Naive thymus-derived CD8-positive, alpha-beta T cell (primary cell): ENCODE data around the gene RBM28. TPM values are rescaled to one million over a fixed set of nuclear protein-coding genes. Genes with fewer than 3 reads are reported as not detected.

ENCODE experiments used
- ATAC-seq, 2 donors: fragments of 150-1000 bp; cut with Tn5 transposase in 1 of 2; sonication (Bioruptor Pico), chemical (Tn5 transposase) in 1 of 2; 1 replicate in 1 of 2; 2 replicates in 1 of 2; pipeline ENCODE4 v1.10.0; 2021; ENCODE audit warnings: mild to moderate bottlenecking in 2 of 2, moderate library complexity in 2 of 2
- POLR2A ChIA-PET: fragments of 350-600 bp; sonication (Branson Sonifier 250); formaldehyde crosslinking; loops from one replicate; lab custom pipeline; 2021; ENCODE audit warnings: antibody characterized with exemption; lab: Charles Lee
- DNase-seq, 10 donors: peaks; one replicate each; pipeline versions ENCODE4 v3.0.0 to v3.0.0-alpha.2; 2020 to 2022
- H3K27ac Mint-ChIP-seq, 10 donors: one replicate each; pipeline ENCODE4 v1.8.0; 2020 to 2022; ENCODE audit warnings: mild to moderate bottlenecking in 10 of 10, mixed read lengths in 10 of 10, moderate library complexity in 4 of 10, inconsistent platforms in 1 of 10
- H3K27me3 Mint-ChIP-seq, 5 donors: one replicate each; pipeline ENCODE4 v1.8.0; 2021 to 2022; ENCODE audit warnings: mixed read lengths in 5 of 5
- H3K36me3 Mint-ChIP-seq, 3 donors: one replicate each; pipeline ENCODE4 v1.8.0; 2020 to 2022; ENCODE audit warnings: mixed read lengths in 3 of 3, mild to moderate bottlenecking in 2 of 3, inconsistent platforms in 1 of 3
- H3K4me1 Mint-ChIP-seq, 4 donors: one replicate each; pipeline ENCODE4 v1.8.0; 2021 to 2022; ENCODE audit warnings: mixed read lengths in 4 of 4
- H3K4me3 Mint-ChIP-seq, 10 donors: one replicate each; pipeline ENCODE4 v1.8.0; 2020 to 2022; ENCODE audit warnings: mild to moderate bottlenecking in 10 of 10, mixed read lengths in 10 of 10, moderate library complexity in 6 of 10, inconsistent platforms in 1 of 10
- H3K9me3 Mint-ChIP-seq, 9 donors: one replicate each; pipeline ENCODE4 v1.8.0; 2020 to 2022; ENCODE audit warnings: mixed read lengths in 9 of 9, mild to moderate bottlenecking in 3 of 9, inconsistent platforms in 1 of 9, moderate library complexity in 1 of 9
- polyA plus RNA-seq, 3 donors: library from polyadenylated mRNA; unstranded; fragments of 300-500 nt; fragmentation: Illumina TruSeq; gene quantifications; one replicate each; pipeline ENCODE4 v1.2.3, GENCODE V29; 2021
- total RNA-seq, 8 experiments: library from RNA in 2 of 8; stranded (reverse) in 2 of 8; gene quantifications; one replicate each; pipeline ENCODE4 v1.2.3 and lab custom pipeline; 2021 to 2026

Gene RBM28
- total and polyA plus RNA-seq, 5 experiments from 2014 or later: 8.4 to 53.8 (median 9.1) TPM

DNA sequence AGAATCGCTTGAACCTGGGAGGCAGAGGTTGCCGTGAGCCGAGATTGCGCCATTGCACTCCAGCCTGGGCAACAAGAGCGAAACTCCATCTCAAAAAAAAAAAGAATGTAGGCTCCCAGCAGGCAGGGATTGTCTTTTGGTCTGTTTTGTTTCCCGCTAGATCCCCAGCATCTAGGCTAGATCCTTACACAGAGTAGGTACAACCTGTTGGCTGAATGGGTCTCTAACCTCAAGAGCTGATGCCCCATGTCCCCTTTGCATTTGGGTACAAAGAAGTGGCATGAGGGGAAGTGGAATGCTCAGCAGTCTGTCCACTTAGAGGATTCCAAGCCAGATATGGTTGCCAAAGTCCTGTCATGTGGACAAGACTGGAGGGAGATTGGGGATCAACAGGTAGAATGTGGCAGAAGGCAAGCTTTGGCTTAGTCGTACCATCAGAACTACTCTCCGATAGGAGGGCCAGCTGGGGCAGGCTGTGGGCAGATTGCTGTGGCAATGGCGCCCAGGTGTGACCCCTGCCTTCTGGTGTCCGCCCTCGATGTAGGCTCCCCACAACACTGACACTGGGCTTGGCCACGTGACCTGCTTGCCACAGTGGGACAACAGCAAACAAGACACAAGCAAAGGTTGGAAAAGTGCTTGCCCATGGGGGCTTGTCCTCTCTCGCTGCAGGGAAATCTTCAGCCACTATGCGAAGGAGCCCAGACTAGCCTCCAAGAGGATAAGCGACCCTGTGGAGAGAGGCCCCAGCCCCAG, 81.3 kb downstream of the RBM28 start:
- ATAC-seq: no peak
- DNase-seq: no peak
- Mint-ChIP-seq H3K9me3 (no peaks in the 10 kb centered on the region), H3K4me1 (peaks cover 0 to 1% (median 0%) of the 10 kb centered on the region in 4 donors), H3K27me3 (peaks cover 3 to 19% (median 7%) of the 10 kb centered on the region in 5 donors), H3K27ac (no peak overlapping the region), H3K36me3 (no peaks in the 10 kb centered on the region), H3K4me3 (no peak overlapping the region)
- POLR2A ChIA-PET: no interaction called here

DNA sequence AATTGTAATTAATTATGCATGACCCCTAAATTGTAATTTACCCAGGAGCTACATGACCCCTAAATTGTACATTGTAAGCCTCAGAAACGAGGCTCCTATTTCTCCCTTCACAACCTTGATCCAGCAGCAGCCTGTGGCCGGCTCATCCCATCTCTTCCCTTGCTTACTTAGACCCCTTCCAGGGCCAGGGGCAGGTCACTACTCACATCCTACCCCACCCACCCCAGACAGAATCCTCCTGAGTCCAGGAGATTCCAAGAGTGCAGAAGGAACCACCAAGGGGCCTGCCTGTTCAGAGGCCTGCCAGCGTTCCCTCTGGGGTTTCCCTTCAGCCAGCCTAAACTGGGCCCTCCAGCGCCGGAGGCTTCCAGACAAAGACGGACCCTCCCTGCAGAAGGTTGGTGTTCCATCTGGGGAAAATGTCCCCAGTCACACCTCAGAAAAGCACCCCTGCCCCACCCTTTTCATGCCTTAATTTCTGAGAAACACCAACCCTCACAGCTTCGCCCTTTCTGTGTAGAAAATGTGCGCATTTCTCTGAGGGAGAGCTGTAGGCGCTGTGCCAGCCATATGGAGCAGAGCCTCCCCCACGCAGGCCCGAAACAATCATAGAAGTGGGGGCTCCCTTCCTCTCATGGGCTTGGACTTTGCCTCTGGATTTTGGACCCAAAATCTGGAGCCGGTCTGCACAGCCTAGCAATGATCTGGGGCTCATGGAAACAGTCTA, 83.5 kb downstream of the RBM28 start:
- H3K4me1 Mint-ChIP-seq: peaks cover 0 to 1% (median 0%) of the 10 kb centered on the region in 4 donors
- H3K27me3 Mint-ChIP-seq: peaks cover 0 to 7% (median 3%) of the 10 kb centered on the region in 5 donors
- H3K27ac Mint-ChIP-seq: no peak overlapping the region
- no peak for ATAC-seq
- POLR2A ChIA-PET: no interaction called here
- H3K4me3 Mint-ChIP-seq: no peak overlapping the region
- no peaks in the 10 kb centered on the region for H3K9me3 Mint-ChIP-seq
- no peak for DNase-seq
- H3K36me3 Mint-ChIP-seq: peaks cover 0 to 2% (median 0%) of the 10 kb centered on the region in 3 donors

DNA sequence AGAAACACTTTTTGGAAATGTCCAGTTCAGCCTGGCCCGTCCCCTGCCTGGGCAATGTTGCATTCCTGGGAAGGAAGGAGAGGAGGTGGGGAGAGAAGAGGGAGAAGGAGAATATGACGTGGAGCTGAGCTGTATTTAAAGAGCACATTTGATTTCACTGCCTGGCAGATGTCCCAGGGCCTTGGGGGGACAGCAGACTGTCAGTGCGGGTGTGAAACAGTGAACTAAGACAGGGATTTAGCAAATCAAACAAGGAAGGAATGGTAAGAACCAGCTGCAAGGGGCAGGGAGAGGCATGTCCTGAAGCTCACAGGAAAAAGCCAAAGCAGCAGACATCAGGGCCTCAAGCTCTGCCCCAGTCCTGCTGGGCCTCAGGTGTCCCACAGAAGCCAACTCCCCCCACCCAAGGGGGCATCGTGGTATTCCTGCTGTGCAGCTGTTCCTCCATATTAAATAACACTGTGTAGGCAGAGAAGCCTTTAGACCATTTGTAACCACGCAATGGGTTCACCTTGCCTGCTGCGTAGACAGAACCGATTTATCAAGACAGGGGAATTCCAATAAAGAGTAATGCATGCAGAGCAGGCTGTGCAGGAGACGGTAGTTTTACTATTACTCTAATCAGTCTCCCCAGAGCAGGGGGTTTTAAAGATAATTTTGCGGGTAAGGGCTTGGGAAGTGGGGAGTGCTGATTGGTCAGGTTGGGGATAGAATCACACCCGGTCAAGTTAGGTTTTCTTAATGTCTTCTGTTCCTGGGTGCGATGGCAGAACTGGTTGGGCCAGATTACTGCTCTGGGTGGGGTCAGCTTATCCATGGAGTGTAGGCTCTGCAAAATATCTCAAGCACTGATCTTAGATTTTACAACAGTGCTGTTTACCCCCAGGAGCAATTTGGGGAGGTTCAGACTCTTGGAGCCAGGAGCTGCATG, 84.3 kb downstream of the RBM28 start:
- peaks cover 0 to 7% (median 3%) of the 10 kb centered on the region in 5 donors for H3K27me3 Mint-ChIP-seq
- no peak for ATAC-seq
- POLR2A ChIA-PET: no interaction called here
- H3K36me3 Mint-ChIP-seq: peaks cover 0 to 2% (median 0%) of the 10 kb centered on the region in 3 donors
- H3K4me1 Mint-ChIP-seq: peaks cover 0 to 1% (median 0%) of the 10 kb centered on the region in 4 donors
- H3K9me3 Mint-ChIP-seq: no peaks in the 10 kb centered on the region
- H3K4me3 Mint-ChIP-seq: no peak overlapping the region
- H3K27ac Mint-ChIP-seq: peak overlapping the region in 1 of 10 donors; percentile 24
- no peak for DNase-seq

DNA sequence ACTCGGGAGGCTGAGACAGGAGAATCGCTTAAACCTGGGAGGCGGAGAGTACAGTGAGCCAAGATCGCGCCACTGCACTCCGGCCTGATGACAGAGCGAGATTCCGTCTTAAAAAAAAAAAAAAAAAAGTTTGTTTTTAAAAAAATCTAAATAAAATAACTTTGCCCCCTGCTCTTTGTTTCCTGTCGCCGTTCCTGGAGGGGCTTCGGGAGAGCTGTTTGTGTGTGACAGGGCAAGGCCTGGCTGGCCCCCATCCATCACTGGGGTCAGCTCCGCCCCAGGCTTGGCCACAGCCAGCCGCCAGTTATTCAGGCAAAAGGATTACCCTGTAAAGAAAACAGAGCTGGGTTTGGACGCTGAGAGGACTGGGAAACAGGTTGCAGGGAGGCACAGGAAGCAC, 86.2 kb downstream of the RBM28 start:
- Mint-ChIP-seq H3K4me1 (peaks cover 0 to 3% (median 0%) of the 10 kb centered on the region in 4 donors), H3K9me3 (no peaks in the 10 kb centered on the region), H3K36me3 (peaks cover 0 to 2% (median 0%) of the 10 kb centered on the region in 3 donors), H3K27ac (no peak overlapping the region), H3K27me3 (peaks cover 0 to 7% (median 3%) of the 10 kb centered on the region in 5 donors), H3K4me3 (no peak overlapping the region)
- ATAC-seq (no peak), DNase-seq (no peak)
- POLR2A ChIA-PET: interaction anchor here (0.7 kb wide), 1 partner anchor 66 kb away, joined by 3 read pairs; no protein-coding TSS in a partner anchor

DNA sequence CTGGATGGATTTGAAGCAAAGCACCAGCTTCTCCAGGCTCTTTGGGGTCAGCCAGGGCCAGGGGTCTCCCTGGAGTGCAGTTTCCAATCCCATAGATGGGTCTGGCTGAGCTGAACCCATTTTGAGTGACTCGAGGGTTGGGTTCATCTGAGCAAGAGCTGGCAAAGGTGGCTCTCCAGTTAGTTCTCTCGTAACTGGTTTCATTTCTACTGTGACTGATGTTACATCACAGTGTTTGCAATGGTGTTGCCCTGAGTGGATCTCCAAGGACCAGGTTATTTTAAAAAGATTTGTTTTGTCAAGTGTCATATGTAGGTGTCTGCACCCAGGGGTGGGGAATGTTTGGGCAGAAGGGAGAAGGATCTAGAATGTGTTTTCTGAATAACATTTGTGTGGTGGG, 88.4 kb downstream of the RBM28 start:
- Mint-ChIP-seq H3K9me3 (no peaks in the 10 kb centered on the region), H3K4me3 (no peak overlapping the region), H3K36me3 (peaks cover 0 to 2% (median 0%) of the 10 kb centered on the region in 3 donors), H3K4me1 (peaks cover 0 to 3% (median 0%) of the 10 kb centered on the region in 4 donors), H3K27ac (no peak overlapping the region), H3K27me3 (peaks cover 0 to 5% (median 2%) of the 10 kb centered on the region in 5 donors)
- ATAC-seq (no peak), DNase-seq (no peak)
- POLR2A ChIA-PET: no interaction called here

DNA sequence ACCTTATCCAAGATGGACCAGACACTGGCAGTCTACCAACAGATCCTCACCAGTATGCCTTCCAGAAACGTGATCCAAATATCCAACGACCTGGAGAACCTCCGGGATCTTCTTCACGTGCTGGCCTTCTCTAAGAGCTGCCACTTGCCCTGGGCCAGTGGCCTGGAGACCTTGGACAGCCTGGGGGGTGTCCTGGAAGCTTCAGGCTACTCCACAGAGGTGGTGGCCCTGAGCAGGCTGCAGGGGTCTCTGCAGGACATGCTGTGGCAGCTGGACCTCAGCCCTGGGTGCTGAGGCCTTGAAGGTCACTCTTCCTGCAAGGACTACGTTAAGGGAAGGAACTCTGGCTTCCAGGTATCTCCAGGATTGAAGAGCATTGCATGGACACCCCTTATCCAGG, 89.2 kb downstream of the RBM28 start:
- ATAC-seq: no peak
- H3K4me3 Mint-ChIP-seq: no peak overlapping the region
- peaks cover 0 to 2% (median 0%) of the 10 kb centered on the region in 3 donors for H3K36me3 Mint-ChIP-seq
- POLR2A ChIA-PET: no interaction called here
- H3K27ac Mint-ChIP-seq: no peak overlapping the region
- peaks cover 0 to 5% (median 2%) of the 10 kb centered on the region in 5 donors for H3K27me3 Mint-ChIP-seq
- peaks cover 0 to 3% (median 0%) of the 10 kb centered on the region in 4 donors for H3K4me1 Mint-ChIP-seq
- no peak for DNase-seq
- no peaks in the 10 kb centered on the region for H3K9me3 Mint-ChIP-seq

DNA sequence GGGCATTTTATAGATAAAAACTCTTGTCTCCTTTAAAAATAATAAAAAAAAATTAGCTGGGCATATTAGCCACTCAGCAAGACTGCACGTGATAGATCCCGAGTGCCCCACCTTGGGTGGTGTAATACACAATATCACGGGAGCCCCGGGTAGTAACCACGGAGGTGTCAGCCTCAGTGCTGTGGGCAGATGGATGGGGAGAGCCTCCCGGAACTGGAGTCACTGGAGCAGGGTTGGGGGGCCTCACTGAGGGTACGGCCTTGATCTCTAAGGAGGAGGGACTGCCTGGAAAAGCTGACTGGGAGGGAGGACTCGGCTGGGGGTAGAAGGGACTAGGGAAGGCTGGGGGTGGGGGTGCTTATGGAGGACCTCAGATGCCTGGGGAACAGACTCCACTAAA, 90.0 kb downstream of the RBM28 start:
- DNase-seq (no peak), ATAC-seq (no peak)
- Mint-ChIP-seq H3K27ac (no peak overlapping the region), H3K27me3 (peaks cover 0 to 7% (median 3%) of the 10 kb centered on the region in 5 donors), H3K36me3 (peaks cover 0 to 2% (median 0%) of the 10 kb centered on the region in 3 donors), H3K9me3 (no peaks in the 10 kb centered on the region), H3K4me1 (peaks cover 0 to 1% (median 0%) of the 10 kb centered on the region in 4 donors), H3K4me3 (no peak overlapping the region)
- POLR2A ChIA-PET: interaction anchor here (0.6 kb wide), 1 partner anchor 24 kb away, joined by 3 read pairs; no protein-coding TSS in a partner anchor

DNA sequence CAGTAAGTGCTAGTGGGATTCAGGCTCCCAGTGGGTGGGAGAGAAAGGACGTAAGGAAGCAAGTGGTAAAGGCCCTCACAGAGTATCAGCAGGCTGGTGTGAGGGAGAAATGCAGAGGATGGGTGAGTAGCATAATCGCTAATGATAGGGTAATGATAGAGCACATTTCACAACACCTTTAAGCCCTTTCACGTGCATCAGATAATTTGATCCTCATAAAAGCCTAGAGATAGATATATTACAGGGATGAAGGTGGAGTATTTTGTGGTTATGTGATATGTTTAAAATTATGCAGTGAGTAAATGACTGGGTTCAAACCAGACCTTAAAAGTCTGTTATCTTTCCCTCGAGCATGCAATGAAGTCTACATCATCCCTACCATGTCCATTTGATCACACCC, 92.4 kb downstream of the RBM28 start:
- H3K9me3 Mint-ChIP-seq: no peaks in the 10 kb centered on the region
- peaks cover 0 to 1% (median 0%) of the 10 kb centered on the region in 4 donors for H3K4me1 Mint-ChIP-seq
- peaks cover 0 to 9% (median 5%) of the 10 kb centered on the region in 5 donors for H3K27me3 Mint-ChIP-seq
- ATAC-seq (no peak), DNase-seq (no peak)
- POLR2A ChIA-PET: no interaction called here
- no peaks in the 10 kb centered on the region for H3K36me3 Mint-ChIP-seq
- H3K27ac Mint-ChIP-seq: peak overlapping the region in 1 of 10 donors; percentile 22
- no peak overlapping the region for H3K4me3 Mint-ChIP-seq

Other genes starting within 250 kb of the RBM28 start
- gene LEP, start 102.6 kb downstream of the RBM28 start, total RNA-seq: not detected
- not detected for gene LEP, start 102.6 kb downstream of the RBM28 start, polyA plus RNA-seq
- under 1 TPM; 0.82 to 0.96 TPM for gene PRRT4, start 17.8 kb upstream of the RBM28 start, total RNA-seq
- under 1 TPM; 0.07 to 0.34 (median 0.19) TPM for gene PRRT4, start 17.8 kb upstream of the RBM28 start, polyA plus RNA-seq
- gene IMPDH1, start 66.1 kb upstream of the RBM28 start, total RNA-seq: 10 to 100 TPM; 36.9 to 45.0 TPM
- gene IMPDH1, start 66.1 kb upstream of the RBM28 start, polyA plus RNA-seq: 10 to 100 TPM; 30.2 to 39.5 (median 32.9) TPM
- 1 to 10 TPM; 3.4 to 3.8 TPM for gene HILPDA, start 112.0 kb upstream of the RBM28 start, total RNA-seq
- 1 to 10 TPM; 2.9 to 3.4 (median 3.2) TPM for gene HILPDA, start 112.0 kb upstream of the RBM28 start, polyA plus RNA-seq
- 10 to 100 TPM; 29.2 to 38.0 TPM for gene METTL2B, start 132.8 kb upstream of the RBM28 start, total RNA-seq
- gene METTL2B, start 132.8 kb upstream of the RBM28 start, polyA plus RNA-seq: 10 to 100 TPM; 11.5 to 28.7 (median 21.3) TPM